GM19438 (cell line): ENCODE data around the gene FLVCR1.
"Not testable (repeated sequence)": the region's sequence is repeated elsewhere in the genome, so short reads cannot be mapped to it uniquely, and the experiment has no call there.

Source experiments
- ATAC-seq: cut with Tn5 transposase; IDR thresholded peaks from one replicate; pipeline ENCODE4 v1.9.1; 2021; ENCODE audit warnings: low read depth; ENCODE audit not compliant: unreplicated experiment

The FLVCR1 gene

DNA sequence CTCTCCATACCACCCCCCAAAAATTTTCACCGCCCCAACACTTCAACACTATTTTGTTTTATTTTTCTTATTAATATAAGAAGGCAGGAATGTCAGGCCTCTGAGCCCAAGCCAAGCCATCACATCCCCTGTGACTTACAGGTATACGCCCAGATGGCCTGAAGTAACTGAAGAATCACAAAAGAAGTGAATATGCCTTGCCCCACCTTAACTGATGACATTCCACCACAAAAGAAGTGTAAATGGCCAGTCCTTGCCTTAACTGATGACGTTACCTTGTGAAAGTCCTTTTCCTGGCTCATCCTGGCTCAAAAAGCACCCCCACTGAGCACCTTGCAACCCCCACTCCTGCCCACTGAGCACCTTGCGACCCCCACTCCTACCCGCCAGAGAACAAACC, 56.0 kb downstream of the FLVCR1 start:
- not testable (repeated sequence) for ATAC-seq

DNA sequence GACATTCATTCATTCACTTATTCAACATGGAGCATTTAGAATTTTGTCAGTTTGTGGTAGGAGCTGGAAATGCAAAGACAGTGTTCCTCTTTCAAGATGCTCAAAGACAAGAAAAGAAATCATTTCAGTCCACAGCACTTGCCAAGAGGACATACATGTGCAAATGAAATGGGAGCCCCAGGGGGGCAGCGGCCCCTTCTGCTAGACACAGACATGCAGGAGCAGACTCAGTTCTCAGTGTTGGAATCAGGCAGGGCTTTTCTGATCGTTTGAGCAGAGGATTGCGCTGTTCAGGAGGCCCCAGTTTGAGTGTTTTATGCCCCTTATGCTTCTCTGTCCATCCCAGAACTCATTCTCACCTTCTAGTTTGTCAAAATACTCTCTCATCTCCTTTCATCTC, 56.7 kb downstream of the FLVCR1 start:
- ATAC-seq: no peak

DNA sequence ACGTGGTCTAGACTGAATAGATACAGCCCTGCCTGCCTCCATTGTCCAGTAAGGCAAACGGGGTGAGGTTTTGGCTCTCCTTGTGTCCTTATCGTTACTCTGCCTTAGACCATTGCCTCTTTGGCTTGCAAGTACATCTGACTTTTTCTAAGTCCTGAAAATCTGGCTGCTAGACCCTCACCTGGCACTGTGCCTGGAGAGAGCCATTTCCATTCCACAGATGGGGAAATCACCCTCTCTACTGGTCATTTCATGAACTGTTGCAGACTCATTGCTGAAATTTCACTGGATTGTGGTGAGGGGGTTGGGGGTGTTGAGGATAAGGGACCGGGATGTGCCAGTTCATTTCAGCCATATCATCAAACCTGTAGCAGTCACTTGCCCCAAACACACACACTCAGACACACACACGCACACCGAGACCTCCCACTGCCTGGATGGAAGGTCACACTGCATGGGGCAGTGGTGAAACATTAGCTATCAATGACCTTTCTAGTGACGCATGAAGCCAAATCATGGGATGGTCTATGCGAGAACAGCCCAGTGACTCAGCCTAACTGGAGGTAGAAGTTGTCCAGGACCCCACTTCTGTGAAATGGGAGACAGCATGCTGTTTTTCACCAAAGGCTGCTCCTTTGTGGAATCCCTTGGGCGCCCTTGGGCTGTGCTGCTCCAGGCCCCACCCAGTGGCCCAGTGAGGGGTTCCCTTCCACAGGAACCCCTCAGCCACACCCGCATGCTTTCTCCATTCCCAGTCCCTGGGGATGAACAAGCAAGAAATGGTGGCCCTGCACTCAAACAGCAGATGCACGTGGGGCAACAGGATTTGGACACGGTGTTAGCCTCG, 57.4 kb downstream of the FLVCR1 start:
- no peak for ATAC-seq

DNA sequence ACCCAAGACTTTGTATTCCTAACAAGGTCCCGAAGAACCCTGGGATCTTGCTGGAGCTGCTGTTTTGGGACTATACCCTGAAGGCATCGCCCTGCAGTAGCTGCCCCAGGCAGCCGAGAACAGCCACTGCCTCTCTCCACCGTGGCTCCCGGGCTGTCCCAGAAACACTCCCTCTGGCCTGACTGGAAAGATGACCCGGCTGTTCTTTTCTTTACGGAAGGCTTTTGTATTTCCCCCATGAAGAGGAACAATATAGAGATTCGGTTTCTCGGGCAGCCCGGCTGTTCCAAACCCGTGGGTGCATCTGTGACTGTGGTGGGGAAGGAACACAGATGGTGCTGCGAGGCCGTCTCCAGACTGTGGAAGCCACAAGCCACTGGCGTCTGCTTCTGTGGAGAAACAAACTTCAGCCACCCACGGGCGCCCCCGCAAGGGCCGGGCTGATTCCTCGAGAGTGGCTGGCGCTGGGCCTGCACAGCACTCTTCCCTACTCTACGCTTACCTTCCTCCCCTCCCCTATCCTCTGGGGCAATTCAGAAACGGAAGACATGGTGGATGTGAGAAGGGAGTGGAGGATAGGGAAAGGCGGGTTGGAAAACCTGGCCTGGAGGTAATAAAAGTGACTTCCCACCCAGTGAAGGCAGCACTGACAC, 58.5 kb downstream of the FLVCR1 start:
- ATAC-seq: no peak

DNA sequence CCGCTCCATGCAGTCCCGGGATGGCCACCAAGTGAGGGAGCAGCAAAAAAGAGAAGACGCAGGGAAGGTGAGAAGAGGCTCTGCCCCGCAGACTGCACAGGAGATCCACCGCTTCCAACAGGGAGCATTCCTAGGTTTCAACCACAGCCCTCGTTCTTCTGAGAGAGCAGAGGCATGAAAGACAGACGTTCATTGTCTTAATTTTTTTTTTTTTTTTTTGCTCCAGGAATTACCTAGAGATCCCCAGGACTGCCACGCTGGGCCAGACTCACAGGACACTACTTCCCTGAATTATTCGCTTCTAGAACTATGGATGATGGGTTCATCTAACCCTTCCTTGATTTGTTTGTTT, 59.0 kb downstream of the FLVCR1 start:
- no peak for ATAC-seq

DNA sequence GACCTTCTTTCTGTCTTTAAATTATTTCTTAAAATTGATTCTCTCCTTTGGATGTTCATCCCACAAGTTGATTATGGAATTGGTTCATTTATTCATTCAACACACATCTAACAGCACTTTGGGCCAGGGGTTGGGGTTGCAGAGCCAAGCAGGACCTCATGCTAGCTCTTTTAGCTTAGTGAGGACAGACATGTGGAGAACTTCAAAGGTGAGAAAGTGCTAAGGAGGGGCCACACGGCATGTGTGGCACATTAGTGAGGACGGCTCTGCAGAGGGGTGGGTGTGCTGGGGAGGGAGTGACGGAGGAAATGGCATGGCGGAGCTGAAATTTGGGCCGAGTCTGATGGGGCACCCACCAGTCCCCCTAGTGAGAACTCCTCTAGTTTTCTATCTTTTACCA, 59.8 kb downstream of the FLVCR1 start:
- ATAC-seq: no peak

DNA sequence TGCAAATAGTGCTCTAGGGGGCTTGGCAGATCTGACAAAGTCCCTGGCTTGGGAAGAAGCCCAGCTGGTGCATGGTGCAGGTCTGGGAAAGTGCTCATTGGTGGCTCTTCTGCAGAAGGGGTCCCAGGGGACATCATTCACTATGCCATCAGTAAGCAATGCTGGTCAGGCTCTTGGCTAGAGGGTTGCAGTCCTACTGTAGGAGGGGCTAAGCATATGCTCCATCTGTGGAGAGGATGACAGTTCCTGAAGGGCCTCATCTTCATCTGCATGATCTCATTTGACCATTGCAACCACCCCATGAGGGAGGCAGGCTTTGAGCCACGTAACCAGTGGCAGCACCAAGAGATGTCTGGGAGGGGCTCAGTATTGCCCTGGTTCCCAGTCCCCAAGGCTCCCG, 60.7 kb downstream of the FLVCR1 start:
- ATAC-seq: no peak

DNA sequence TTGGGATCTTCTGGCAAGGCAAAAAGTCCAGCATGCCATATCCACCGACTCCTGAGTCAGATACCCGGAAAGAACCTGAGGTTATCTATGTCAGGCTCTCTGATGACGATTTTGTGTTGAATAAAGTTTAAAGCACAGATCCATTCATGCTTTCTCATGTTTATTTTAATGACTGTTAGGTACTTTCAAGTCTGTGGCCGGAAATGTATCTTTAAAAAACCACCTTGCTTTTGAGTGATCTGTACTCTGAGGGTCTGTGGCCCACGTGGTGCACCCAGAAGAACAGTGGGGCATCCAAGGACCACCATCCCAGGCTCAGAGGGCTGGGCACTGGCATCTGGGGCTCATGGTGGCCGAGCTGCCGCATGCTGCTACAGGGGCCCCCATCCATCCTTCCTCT, 62.2 kb downstream of the FLVCR1 start:
- no peak for ATAC-seq

DNA sequence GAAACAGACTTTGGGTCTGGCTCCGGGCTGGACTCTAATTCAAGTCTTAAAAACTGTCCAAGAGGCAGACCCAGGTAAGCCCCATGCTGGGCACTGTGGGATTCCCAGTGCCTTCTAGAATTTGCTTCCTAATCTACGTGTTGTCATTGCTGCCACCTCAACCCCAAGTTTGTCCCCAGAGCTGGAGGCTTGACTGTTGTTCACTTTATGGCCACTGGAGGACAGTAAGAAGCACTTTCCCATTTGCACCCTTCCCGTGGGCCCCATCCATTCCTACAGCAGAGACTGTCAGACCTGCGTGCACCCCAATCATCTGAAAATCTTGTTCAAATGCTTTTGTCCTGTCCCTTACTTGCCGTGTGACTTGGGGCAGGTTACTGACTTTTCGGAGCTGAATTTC, 62.8 kb downstream of the FLVCR1 start:
- no peak for ATAC-seq

DNA sequence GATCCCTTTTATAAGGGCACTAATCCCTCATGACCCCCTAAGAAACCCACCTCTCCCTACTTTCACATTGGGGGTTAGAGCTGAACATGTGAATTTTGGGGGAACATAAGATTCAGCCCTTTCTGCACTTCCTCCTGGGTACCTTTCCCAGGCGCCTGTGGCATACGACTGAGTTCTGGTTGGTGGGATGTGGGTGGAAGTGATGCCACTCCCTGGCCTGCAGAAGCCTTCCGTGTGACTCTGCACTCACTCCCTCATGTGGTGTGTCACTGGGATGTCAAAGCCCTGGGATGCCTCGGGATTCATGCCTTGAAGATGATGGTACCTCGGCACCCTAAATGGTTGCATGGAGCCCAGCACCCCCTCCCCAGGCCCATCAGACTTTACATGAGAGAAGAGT, 63.9 kb downstream of the FLVCR1 start:
- ATAC-seq: no peak

DNA sequence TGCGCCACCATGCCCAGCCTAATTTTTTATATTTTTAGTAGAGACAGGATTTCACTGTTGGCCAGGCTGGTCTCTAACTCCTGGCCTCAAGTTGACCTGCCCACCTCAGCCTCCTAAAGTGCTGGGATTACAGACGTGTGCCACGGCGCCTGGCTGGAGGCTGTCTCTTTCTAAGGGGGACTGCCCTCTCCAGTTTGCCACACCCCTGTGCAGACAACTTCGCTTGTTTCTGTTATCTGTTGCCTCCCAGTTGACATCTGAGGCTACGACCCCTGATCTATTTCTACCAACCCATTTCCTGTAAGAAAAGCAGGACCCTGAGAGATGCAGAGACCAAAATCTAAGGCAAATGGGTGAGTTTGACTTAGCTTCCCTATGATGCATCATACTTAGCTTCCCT, 68.3 kb downstream of the FLVCR1 start:
- ATAC-seq: no peak

DNA sequence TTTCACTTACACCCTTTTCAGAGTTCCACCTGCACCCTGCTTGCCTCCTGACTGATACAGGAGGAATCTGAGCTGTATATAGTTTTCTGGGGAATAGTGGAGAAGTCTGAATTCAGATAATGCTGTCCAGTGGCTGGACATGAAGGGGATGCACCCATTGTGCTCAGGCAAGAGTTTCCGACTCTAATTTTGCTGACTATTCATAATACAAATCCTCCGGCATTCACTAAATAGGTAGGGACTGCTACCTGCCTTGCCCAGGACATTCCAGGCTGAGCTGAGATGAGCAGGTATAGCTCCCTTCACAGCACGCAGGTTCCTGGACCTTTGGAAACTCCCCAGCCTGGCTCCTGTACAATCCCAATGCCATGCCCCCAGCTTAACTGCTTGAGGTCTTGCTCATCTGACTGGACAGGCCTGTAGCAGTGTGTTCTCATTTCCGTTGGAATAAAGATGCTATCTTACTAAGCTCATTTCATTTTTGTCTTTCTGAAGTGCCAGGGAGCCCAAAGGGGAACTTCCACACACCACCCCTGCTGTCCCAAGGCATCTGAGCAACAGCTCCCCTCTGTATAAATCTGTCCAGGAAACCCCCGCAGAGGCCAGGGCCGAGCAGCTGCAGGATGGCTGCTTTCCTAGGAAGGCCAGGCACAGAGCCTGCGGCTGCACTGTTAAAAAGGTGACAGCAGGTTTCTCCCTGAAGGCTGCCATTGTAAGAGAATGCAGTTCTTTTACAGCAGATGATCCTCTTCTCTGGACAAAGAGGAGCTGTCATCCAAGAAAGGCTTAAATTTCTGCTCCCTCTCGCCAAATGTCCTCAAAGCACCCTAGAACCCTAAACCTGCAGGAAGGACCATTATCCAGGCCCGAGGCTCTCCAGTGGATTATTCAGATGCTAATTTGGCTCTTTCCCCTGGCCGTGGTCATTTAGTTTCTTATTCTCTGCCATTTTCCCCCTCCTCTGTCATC, 70.5 kb downstream of the FLVCR1 start:
- peak; percentile 86 for ATAC-seq

DNA sequence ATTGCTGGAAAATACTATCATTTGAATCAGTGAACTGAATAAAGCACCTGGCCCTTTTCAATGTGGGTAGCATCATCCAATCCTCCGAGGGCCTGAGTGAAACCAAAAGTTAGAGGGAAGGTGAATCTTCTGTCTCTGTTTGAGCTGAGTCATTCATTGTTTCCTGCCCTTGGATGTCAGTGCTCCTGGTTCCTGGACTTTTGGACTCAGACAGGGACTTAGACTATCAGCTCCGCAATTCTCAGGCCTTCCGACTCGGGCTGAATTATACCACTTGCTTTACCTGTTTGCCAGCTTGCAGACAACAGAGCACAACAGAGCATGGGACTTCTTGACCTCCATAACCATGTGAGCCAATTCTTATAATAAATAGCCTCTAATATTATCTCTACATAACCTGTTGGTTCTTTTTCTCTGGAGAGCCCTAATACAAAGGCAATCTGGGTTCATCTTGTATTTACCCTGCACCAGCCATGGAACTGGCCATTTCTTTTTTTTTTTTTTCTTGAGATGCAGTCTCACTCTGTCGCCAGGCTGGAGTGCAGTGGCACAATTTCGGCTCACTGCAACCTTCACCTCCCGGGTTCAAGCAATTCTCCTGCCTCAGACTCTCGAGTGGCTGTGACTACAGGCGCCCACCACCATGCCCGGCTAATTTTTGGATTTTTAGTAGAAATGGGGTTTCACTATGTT, 73.1 kb downstream of the FLVCR1 start:
- ATAC-seq: no peak

DNA sequence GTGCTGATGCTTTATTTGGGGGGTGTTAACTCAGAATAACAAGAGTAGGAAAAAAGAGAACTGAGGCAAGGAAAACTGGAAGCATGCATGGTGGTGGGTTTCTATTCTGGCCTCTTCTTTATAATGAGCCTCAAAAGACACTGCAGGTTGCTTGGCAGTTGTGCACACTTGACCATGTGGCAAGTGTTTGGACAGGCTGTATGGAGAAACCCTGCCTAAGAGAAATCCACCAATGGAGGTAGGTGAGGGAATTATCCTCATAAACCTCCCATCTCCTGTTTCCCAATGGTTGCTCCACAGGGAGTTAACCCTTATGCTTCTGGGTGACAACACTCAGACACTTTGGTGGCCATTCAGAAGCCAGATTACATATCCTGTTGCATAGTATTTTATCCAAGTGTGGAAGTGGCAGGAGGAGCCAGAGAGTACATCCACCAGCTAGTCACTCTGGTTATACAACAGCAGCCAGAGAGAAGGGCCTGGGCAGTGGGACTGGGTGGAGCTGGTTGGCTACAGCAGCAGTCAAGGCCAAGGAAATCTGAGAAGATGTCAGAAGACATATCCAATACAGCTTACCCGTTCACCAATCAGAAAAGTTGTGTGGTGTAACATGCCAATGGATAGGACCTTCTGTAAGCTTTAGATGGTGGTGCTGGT, 75.9 kb downstream of the FLVCR1 start:
- no peak for ATAC-seq

DNA sequence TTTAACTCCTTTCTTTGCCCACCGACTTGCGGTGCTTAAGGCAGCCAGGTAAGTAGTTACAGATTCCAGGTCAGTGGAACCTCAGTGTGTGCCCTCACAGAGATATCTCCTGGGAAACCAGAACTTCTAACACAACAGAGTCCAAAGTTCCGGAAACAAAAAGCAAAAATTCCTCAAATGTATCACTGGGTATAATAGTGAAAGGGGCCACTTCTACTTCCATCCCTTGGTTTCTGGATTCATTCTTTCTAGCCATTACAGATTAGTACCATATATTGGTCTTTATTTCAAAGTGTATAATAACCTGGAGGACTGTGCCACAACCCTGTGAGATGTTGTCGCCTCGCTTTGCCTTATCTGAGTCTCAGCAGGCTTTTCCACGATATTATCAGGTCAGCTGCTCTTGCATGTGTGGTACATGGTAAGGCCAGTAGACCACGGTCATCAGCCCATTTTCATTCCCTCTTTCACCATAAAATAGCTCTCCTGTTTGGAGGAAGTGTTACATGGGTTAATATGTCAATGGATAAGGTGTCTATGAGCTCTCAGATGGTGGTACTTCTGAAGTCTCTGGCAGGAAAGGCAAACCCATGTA, 77.4 kb downstream of the FLVCR1 start:
- ATAC-seq: no peak

DNA sequence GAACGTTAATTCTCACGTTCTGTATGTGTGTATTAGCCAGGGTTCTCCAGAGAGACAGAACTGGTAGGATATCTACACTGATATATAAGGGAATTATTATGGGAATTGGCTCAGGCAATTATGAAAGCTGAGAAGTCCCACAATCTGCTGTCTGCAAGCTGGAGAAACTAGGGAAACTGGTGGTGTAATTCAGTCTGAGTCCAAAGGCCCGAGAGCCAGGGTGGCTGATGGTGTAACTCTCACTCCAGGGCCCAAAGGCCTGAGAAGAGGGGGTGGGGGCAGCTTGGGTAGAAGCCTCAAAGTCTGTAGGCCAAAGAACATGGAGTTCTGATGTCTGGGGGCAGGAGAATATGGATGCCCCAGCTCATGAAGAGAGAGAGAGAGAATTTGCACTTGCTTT, 79.0 kb downstream of the FLVCR1 start:
- ATAC-seq: no peak

DNA sequence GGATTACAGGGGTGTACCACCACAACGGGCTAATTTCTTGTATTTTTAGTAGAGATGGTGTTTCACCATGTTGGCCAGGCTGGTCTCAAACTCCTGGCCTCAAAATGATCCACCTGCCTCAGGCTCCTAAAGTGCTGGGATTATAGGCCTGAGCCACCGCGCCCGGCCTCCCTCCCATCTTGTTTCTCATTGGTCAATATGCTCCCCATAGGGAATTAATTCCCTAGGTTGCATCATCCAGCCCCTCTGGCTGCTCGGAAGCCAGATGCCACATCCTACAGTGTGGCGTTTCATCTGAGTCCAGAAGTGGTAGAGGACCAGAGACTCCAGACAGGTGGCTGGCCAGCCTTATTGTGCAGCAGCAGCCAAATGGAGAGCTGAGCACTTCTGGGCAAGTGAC, 80.8 kb downstream of the FLVCR1 start:
- no peak for ATAC-seq

DNA sequence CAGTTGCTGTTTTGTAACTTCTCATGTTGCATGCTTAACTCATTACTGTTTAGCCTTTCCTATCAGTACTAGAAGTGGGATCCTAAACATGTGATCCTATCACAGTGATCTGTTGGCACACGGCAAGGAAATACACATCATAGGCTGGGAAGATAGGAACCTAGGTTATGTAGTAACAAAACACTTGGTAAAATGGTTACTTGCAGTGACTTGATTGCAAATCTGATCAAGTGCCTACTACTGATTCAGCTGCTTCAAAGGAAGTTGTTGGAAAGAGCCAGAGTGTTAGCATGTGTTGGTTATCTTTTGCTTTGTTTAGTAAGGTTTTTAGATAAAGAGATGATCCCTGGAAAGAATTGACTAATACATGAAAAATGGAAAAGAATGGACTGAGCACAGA, 83.4 kb downstream of the FLVCR1 start:
- ATAC-seq: no peak

DNA sequence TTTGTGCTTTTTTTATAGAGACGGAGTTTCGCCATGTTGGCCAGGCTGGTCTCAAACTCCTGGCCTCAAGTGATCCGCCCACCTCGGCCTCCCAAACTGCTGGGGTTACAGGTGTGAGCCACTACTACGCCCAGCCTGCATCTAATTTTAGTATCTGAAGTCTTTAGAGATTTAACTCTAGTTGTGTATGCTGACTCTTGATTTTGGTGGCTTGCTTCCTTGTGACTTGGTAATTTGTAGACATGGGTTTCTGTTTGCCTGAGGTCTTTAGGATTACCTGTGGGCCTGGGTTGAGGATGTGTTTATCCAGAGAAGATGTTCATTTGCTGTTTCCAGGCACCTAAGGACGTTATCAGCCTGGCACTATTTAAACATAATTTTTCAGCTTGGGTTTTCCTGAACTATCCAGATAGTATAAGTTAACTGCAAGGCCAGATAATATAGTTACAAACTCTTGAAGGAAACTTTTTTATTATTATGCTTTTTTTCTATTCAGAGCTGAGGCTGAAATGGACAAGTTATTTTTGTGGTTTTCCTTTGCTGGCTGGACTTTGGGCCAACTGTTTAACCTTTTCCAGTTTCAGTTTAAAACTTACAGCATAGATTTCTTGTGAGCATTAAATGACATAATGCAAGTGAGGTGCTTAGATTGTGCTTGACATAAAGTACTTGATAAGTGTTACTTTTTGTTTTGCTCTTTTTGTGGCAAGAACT, 84.8 kb downstream of the FLVCR1 start:
- no peak for ATAC-seq
